ENCODE data around the gene TAS1R1. TPM values are rescaled to one million over a fixed set of nuclear protein-coding genes. Genes with fewer than 3 reads are reported as not detected.

Gene TAS1R1
- total RNA-seq, 2 donors from 2014 or later = 0.31 to 0.51 TPM

GRCh38 chr1:6600410-6601048 is 45.4 kb downstream of the TAS1R1 start:
- no peak for TF ChIP-seq CTCF (conservative IDR thresholded peaks at IDR 0.05)
- H3K27ac ChIP-seq (ENCODE audit: low read depth, low read length) = no peak overlapping the region
- H3K36me3 ChIP-seq (ENCODE audit: control insufficient read depth, insufficient read depth, low read length) = peaks cover 28% of the 10 kb centered on the region
- Mint-ChIP-seq H3K4me1 (peaks cover 19% of the 10 kb centered on the region), H3K27me3 (ENCODE audit: insufficient read depth) (no peaks in the 10 kb centered on the region), H3K4me3 (peak overlapping the region; percentile 75), H3K9me3 (no peaks in the 10 kb centered on the region), H3K36me3 (ENCODE audit: low read depth) (peaks cover 19% of the 10 kb centered on the region), H3K27ac (peak overlapping the region; percentile 82)
- no peaks in the 10 kb centered on the region for H3K27me3 ChIP-seq (ENCODE audit: control insufficient read depth, insufficient read depth, low read length, poor library complexity, severe bottlenecking)
- 21 to 28% methylated on average over 7 to 10 of the region's 10 CpGs for WGBS, 2 experiments (ENCODE audit: insufficient coverage in 1 of 2, insufficient read length in 1 of 2)
- no peak for DNase-seq
- peak overlapping the region; percentile 76 for H3K9ac ChIP-seq (ENCODE audit: extremely low read depth, low read length, poor library complexity, severe bottlenecking)
- peaks cover 10% of the 10 kb centered on the region for H3K4me1 ChIP-seq (ENCODE audit: control insufficient read depth, insufficient read depth, low read length)
- H3K4me3 ChIP-seq (ENCODE audit: low read length) = peak overlapping the region; percentile 95
- no peaks in the 10 kb centered on the region for H3K9me3 ChIP-seq (ENCODE audit: control insufficient read depth, low read length)

- peak overlapping the region; percentile 76 for H3K9ac ChIP-seq (ENCODE audit: extremely low read depth, low read length, poor library complexity, severe bottlenecking)
- DNase-seq = peak; percentile 75
- H3K9me3 Mint-ChIP-seq = no peaks in the 10 kb centered on the region
- no peak overlapping the region for H3K27ac ChIP-seq (ENCODE audit: low read depth, low read length)
- no peak for TF ChIP-seq CTCF (conservative IDR thresholded peaks at IDR 0.05)
- H3K9me3 ChIP-seq (ENCODE audit: control insufficient read depth, low read length) = no peaks in the 10 kb centered on the region
- WGBS, 2 experiments (ENCODE audit: insufficient coverage in 1 of 2, insufficient read length in 1 of 2) = 1 to 2% methylated on average over 18 to 40 of the region's 40 CpGs
- peaks cover 19% of the 10 kb centered on the region for H3K4me1 Mint-ChIP-seq
- peak overlapping the region; percentile 61 for H3K27ac Mint-ChIP-seq
- peak overlapping the region; percentile 75 for H3K4me3 Mint-ChIP-seq
- H3K4me1 ChIP-seq (ENCODE audit: control insufficient read depth, insufficient read depth, low read length) = peaks cover 10% of the 10 kb centered on the region
- H3K36me3 ChIP-seq (ENCODE audit: control insufficient read depth, insufficient read depth, low read length) = peaks cover 23% of the 10 kb centered on the region
- H3K27me3 ChIP-seq (ENCODE audit: control insufficient read depth, insufficient read depth, low read length, poor library complexity, severe bottlenecking) = no peaks in the 10 kb centered on the region
- H3K4me3 ChIP-seq (ENCODE audit: low read length) = peak overlapping the region; percentile 95
- H3K36me3 Mint-ChIP-seq (ENCODE audit: low read depth) = peaks cover 13% of the 10 kb centered on the region
- H3K27me3 Mint-ChIP-seq (ENCODE audit: insufficient read depth) = no peaks in the 10 kb centered on the region
Measured at GRCh38 chr1:6601049-6601922, 46.2 kb downstream of the TAS1R1 start.

GRCh38 chr1:6601923-6602668 is 47.0 kb downstream of the TAS1R1 start:
- WGBS, 2 experiments (ENCODE audit: insufficient coverage in 1 of 2, insufficient read length in 1 of 2) = 0% methylated on average over 25 to 103 of the region's 103 CpGs
- DNase-seq = peak; percentile 73
- Histone ChIP-seq H3K9ac (ENCODE audit: extremely low read depth, low read length, poor library complexity, severe bottlenecking) (peak overlapping the region; percentile 76), H3K4me1 (ENCODE audit: control insufficient read depth, insufficient read depth, low read length) (peaks cover 10% of the 10 kb centered on the region), H3K4me3 (ENCODE audit: low read length) (peak overlapping the region; percentile 95), H3K27me3 (ENCODE audit: control insufficient read depth, insufficient read depth, low read length, poor library complexity, severe bottlenecking) (no peaks in the 10 kb centered on the region), H3K36me3 (ENCODE audit: control insufficient read depth, insufficient read depth, low read length) (peaks cover 17% of the 10 kb centered on the region), H3K27ac (ENCODE audit: low read depth, low read length) (peak overlapping the region; percentile 96), H3K9me3 (ENCODE audit: control insufficient read depth, low read length) (no peaks in the 10 kb centered on the region)
- Mint-ChIP-seq H3K4me3 (peak overlapping the region; percentile 75), H3K27ac (peak overlapping the region; percentile 85), H3K9me3 (no peaks in the 10 kb centered on the region), H3K27me3 (ENCODE audit: insufficient read depth) (no peaks in the 10 kb centered on the region), H3K4me1 (peaks cover 19% of the 10 kb centered on the region), H3K36me3 (ENCODE audit: low read depth) (peaks cover 9% of the 10 kb centered on the region)
- TF ChIP-seq CTCF (conservative IDR thresholded peaks at IDR 0.05) = no peak

All from endodermal cell (in vitro differentiated cells).